Spleen (tissue), 11 donors: ENCODE data around the gene HLF. TPM values are rescaled to one million over a fixed set of nuclear protein-coding genes. Genes with fewer than 3 reads are reported as not detected.

Experiments used
- DNase-seq: peaks from one replicate; pipeline ENCODE4 v3.0.0-alpha.2; 2020
- H3K27ac ChIP-seq, 8 donors: fragments of 200-600 bp; sonication (generic) in 7 of 8; 1 replicate in 4 of 8; 2 replicates in 4 of 8; pipeline versions ENCODE4 v1.5.0 to v1.8.0; 2016 to 2021; ENCODE audit warnings: inconsistent platforms in 4 of 8, mild to moderate bottlenecking in 4 of 8, moderate library complexity in 1 of 8
- H3K27me3 ChIP-seq, 7 donors: fragments of 200-600 bp; sonication (generic) in 6 of 7; replicated peaks in 1 of 7; 1 replicate in 4 of 7; 2 replicates in 3 of 7; pipeline versions ENCODE4 v1.5.0 to v1.8.0; 2016 to 2021; ENCODE audit warnings: inconsistent platforms in 3 of 7, mild to moderate bottlenecking in 1 of 7
- H3K36me3 ChIP-seq, 6 donors: fragments of 200-600 bp; sonication (generic) in 5 of 6; 1 replicate in 4 of 6; 2 replicates in 2 of 6; pipeline versions ENCODE4 v1.5.0 to v1.8.0; 2016 to 2021; ENCODE audit warnings: inconsistent platforms in 2 of 6
- H3K4me1 ChIP-seq, 6 donors: fragments of 200-600 bp; sonication (generic) in 5 of 6; 1 replicate in 3 of 6; 2 replicates in 3 of 6; pipeline versions ENCODE4 v1.5.0 to v1.8.0; 2016 to 2021; ENCODE audit warnings: inconsistent platforms in 3 of 6
- H3K4me3 ChIP-seq, 8 donors: fragments of 200-600 bp; sonication (generic) in 7 of 8; 1 replicate in 4 of 8; 2 replicates in 4 of 8; pipeline versions ENCODE4 v1.5.0 to v1.8.0; 2016 to 2021; ENCODE audit warnings: inconsistent platforms in 4 of 8, mild to moderate bottlenecking in 4 of 8, moderate library complexity in 2 of 8
- H3K9me3 ChIP-seq, 8 donors: fragments of 200-600 bp; sonication (generic) in 7 of 8; 1 replicate in 4 of 8; 2 replicates in 4 of 8; pipeline versions ENCODE4 v1.5.0 to v1.8.0; 2016 to 2021; ENCODE audit warnings: inconsistent platforms in 4 of 8
- CTCF ChIP-seq, 11 experiments: fragments of 200-600 bp in 7 of 11; fragments of 450-650 bp in 4 of 11; sonication (generic) in 4 of 11; IDR thresholded peaks in 8 of 11; conservative IDR thresholded peaks in 3 of 11; 1 replicate in 7 of 11; 2 replicates in 4 of 11; pipeline versions ENCODE4 v1.4.0 to v1.8.0; 2016 to 2021; ENCODE audit warnings: antibody characterized with exemption in 11 of 11, inconsistent platforms in 4 of 11, mild to moderate bottlenecking in 1 of 11
- POLR2A ChIP-seq, 3 donors: fragments of 450-650 bp; IDR thresholded peaks; one replicate each; pipeline ENCODE4 v1.5.1; 2017; ENCODE audit warnings: antibody characterized with exemption in 3 of 3, mild to moderate bottlenecking in 1 of 3
- POLR2AphosphoS5 ChIP-seq, 3 donors: sonication (generic); formaldehyde crosslinking; IDR thresholded peaks; one replicate each; pipeline ENCODE4 v1.5.1; 2017; ENCODE audit warnings: antibody characterized with exemption in 3 of 3
- WGBS, 5 donors: extraction: QIAGEN DNeasy Blood & Tissue Kit in 3 of 5; methylation state at CpG; one replicate each; pipeline versions ENCODE4 v1.1.5 to v1.1.7; 2013 to 2018; 5-methylcytosine and 5-hydroxymethylcytosine counted together
- intact Hi-C: fragments of 100-400 bp; cut with DNase I; formaldehyde crosslinking; loops from one replicate; pipeline ENCODE4 v1.15.0; 2023; ENCODE audit warnings: low total_unique reads
- polyA plus RNA-seq, 3 donors: library from polyadenylated mRNA; stranded (reverse); fragments of 200-250 nt; gene quantifications; one replicate each; pipeline ENCODE4 v1.2.1, GENCODE V29; 2013
- total RNA-seq, 7 donors: library from RNA; depleted of rRNA in 3 of 7; stranded (reverse); fragments of >200 nt in 3 of 7; fragmentation: NEBNext Ultra II Directional in 4 of 7; extraction: Animal tissue kit (Norgen Biotek cat#: 25700) in 4 of 7; gene quantifications; one replicate each; pipeline versions ENCODE4 v1.1.0 to v1.2.1, GENCODE V29; 2016 to 2021
- donor health status: healthy with polysubstance abuse.
- donor health status: DM: no; HTN: no; CAD: no; lungs with moderate emphysema.
- donor health status: DM: no; HTN: no; CAD: no.
- donor health status: Bipolar disorder and iron deficiency.
- donor health status: healthy.
- donor health status: DM: no; HTN: no; CAD: no.
- donor health status: DM: yes; HTN: yes; CAD: no.

The HLF gene
- total and polyA plus RNA-seq, 10 donors = 1.6 to 37.9 (median 12.9) TPM

GRCh38 chr17:55300479-55301290 lies 35.9 kb downstream of the HLF start:
- Histone ChIP-seq H3K36me3 (no peaks in the 10 kb centered on the region), H3K27ac (no peak overlapping the region), H3K4me1 (peaks cover 0 to 10% (median 4%) of the 10 kb centered on the region in 6 donors), H3K27me3 (no peaks in the 10 kb centered on the region), H3K9me3 (no peaks in the 10 kb centered on the region), H3K4me3 (no peak overlapping the region)
- no peak for DNase-seq
- TF ChIP-seq POLR2A (IDR thresholded peaks at IDR 0.05) = no peak
- TF ChIP-seq POLR2AphosphoS5 (IDR thresholded peaks at IDR 0.05) = no peak
- TF ChIP-seq CTCF (IDR thresholded peaks at IDR 0.05 in 8 of 11, conservative IDR thresholded peaks at IDR 0.05 in 3 of 11) = no peak
- intact Hi-C loops = no loop called here
- 88 to 97% (median 90%) methylated on average over 6 of the region's 6 CpGs for WGBS, 5 donors

GRCh38 chr17:55301521-55302406 lies 37.0 kb downstream of the HLF start:
- H3K4me1 ChIP-seq = peaks cover 0 to 8% (median 2%) of the 10 kb centered on the region in 6 donors
- 73 to 84% (median 77%) methylated on average over 6 of the region's 6 CpGs for WGBS, 5 donors
- no peak for DNase-seq
- no peak for TF ChIP-seq POLR2A (IDR thresholded peaks at IDR 0.05)
- no peak for TF ChIP-seq POLR2AphosphoS5 (IDR thresholded peaks at IDR 0.05)
- no peak for TF ChIP-seq CTCF (IDR thresholded peaks at IDR 0.05 in 8 of 11, conservative IDR thresholded peaks at IDR 0.05 in 3 of 11)
- no peaks in the 10 kb centered on the region for H3K27me3 ChIP-seq
- H3K27ac ChIP-seq = no peak overlapping the region
- no peaks in the 10 kb centered on the region for H3K36me3 ChIP-seq
- H3K4me3 ChIP-seq = no peak overlapping the region
- intact Hi-C loops = no loop called here
- H3K9me3 ChIP-seq = no peaks in the 10 kb centered on the region

- intact Hi-C loops = no loop called here
- DNase-seq = no peak
- Histone ChIP-seq H3K4me1 (peaks cover 0 to 8% (median 2%) of the 10 kb centered on the region in 6 donors), H3K36me3 (no peaks in the 10 kb centered on the region), H3K9me3 (no peaks in the 10 kb centered on the region), H3K27me3 (no peaks in the 10 kb centered on the region), H3K4me3 (no peak overlapping the region), H3K27ac (no peak overlapping the region)
- TF ChIP-seq CTCF (IDR thresholded peaks at IDR 0.05 in 8 of 11, conservative IDR thresholded peaks at IDR 0.05 in 3 of 11) (no peak), POLR2AphosphoS5 (IDR thresholded peaks at IDR 0.05) (no peak), POLR2A (IDR thresholded peaks at IDR 0.05) (no peak)
- WGBS, 5 donors = 74 to 92% (median 83%) methylated on average over 6 of the region's 6 CpGs
These were observed 37.6 kb downstream of the HLF start for GRCh38 chr17:55302407-55302787.
